Skeletal muscle satellite cell (primary cell): ENCODE measurements around the gene SLC45A2. TPM values are rescaled to one million over a fixed set of nuclear protein-coding genes. Genes with fewer than 3 reads are reported as not detected.
"Not testable (repeated sequence)": the region's sequence is repeated elsewhere in the genome, so short reads cannot be mapped to it uniquely, and the experiment has no call there.

Source experiments
- H3K27me3 ChIP-seq: 2 replicates; pipeline ENCODE4 v1.7.0; 2013; ENCODE audit warnings: low read length; ENCODE audit not compliant: control insufficient read depth, insufficient read depth
- H3K36me3 ChIP-seq: 2 replicates; pipeline ENCODE4 v1.7.0; 2013; ENCODE audit warnings: mild to moderate bottlenecking, control low read depth, low read length; ENCODE audit not compliant: insufficient read depth
- H3K4me1 ChIP-seq: 2 replicates; pipeline ENCODE4 v1.7.0; 2013; ENCODE audit warnings: low read length; ENCODE audit not compliant: control insufficient read depth, insufficient read depth
- H3K4me2 ChIP-seq: 2 replicates; pipeline ENCODE4 v1.7.0; 2013; ENCODE audit warnings: mild to moderate bottlenecking, low read length
- H3K4me3 ChIP-seq: 2 replicates; pipeline ENCODE4 v1.7.0; 2013; ENCODE audit warnings: low read length
- H3K9ac ChIP-seq: 2 replicates; pipeline ENCODE4 v1.7.0; 2013; ENCODE audit warnings: mild to moderate bottlenecking, low read depth, low read length, moderate library complexity
- H3K9me3 ChIP-seq: replicated peaks from 2 replicates; pipeline ENCODE4 v1.7.0; 2013; ENCODE audit warnings: mild to moderate bottlenecking, control low read depth, low read length
- total RNA-seq: library from RNA; depleted of rRNA; stranded (reverse); fragments of >200 nt; gene quantifications from 2 replicates; pipeline ENCODE4 v1.2.3, GENCODE V29; 2012; rRNA removed

The SLC45A2 gene
- total RNA-seq, result not detected in 2 replicates

DNA sequence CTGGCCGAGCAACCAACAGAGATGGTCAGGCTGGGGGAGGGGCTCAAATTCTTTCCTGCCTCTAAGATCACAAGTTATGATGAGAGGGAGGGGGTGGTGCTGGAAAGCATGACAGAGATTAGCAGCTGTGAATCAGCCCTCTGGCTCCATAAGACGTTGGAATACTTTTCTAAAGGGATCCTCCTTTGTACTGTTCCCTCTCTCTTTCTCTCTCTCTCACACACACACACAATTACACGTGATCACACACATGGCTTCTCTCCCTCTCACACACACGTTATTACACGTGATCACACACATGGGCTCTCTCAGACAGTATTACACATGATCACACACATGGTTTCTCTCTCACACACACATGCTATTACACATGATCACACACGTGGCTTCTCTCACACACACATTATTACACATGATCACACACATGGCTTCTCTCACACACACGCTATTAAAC is at the start of gene SLC45A2:
Gene SLC45A2 (minus strand): TSS at position 23 of the 454 bp plus-strand sequence. CDS start 110 bp downstream, outside the sequence.
- no peak within 1 kb of the TSS for H3K4me2 ChIP-seq
- H3K4me1 ChIP-seq, result peaks cover 3% of the 10 kb centered on the region
- H3K9me3 ChIP-seq, result no peaks in the 10 kb centered on the region
- no peaks in the 10 kb centered on the region for H3K27me3 ChIP-seq
- peaks cover 19% of the 10 kb centered on the region for H3K36me3 ChIP-seq
- no peak within 1 kb of the TSS for H3K4me3 ChIP-seq
- H3K9ac ChIP-seq, result no peak within 1 kb of the TSS

DNA sequence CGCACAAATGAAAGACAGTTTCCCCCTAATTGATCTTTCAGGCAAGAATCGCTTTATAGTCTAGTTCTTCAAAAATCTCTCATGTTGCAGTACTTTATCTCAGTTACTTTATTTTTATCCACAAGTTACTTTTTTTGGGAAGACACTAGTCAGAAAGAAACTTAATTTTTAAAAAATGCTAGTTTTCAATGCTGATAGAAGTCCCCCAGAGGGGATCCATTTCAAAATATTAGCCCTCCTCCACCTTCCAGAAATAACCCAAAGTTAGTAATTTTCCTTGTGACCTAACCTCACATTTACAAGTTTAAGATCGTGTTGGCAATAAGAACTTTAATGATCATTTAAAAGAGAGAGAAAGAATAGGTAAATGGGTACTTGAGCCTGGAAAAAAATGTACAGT is 47.5 kb upstream of the SLC45A2 start:
- no peak overlapping the region for H3K4me2 ChIP-seq
- no peaks in the 10 kb centered on the region for H3K9me3 ChIP-seq
- no peaks in the 10 kb centered on the region for H3K36me3 ChIP-seq
- no peaks in the 10 kb centered on the region for H3K27me3 ChIP-seq
- H3K4me1 ChIP-seq, result no peaks in the 10 kb centered on the region
- no peak overlapping the region for H3K9ac ChIP-seq
- no peak overlapping the region for H3K4me3 ChIP-seq

GRCh38 chr5:34031117-34031516 is 46.6 kb upstream of the SLC45A2 start:
- Histone ChIP-seq H3K36me3 (no peaks in the 10 kb centered on the region), H3K4me1 (no peaks in the 10 kb centered on the region), H3K27me3 (no peaks in the 10 kb centered on the region), H3K4me3 (no peak overlapping the region), H3K9me3 (no peaks in the 10 kb centered on the region), H3K4me2 (no peak overlapping the region), H3K9ac (no peak overlapping the region)

DNA sequence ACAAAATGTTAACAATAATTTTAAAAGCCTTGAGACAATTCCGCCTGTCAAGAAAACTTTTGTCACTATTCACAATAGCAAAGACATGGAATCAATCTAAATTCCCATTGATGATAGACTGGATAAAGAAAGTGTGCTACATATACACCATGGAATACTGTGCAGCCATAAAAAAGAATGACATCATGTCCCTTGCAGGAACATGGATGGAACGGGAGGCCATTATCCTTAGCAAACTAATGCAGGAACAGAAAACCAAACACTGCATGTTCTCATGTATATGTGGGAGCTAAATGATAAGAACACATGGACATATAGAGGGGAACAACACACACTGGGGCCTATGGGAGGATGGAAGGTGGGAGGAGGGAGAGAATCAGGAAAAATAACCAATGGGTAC is 46.1 kb upstream of the SLC45A2 start:
- H3K4me1 ChIP-seq, H3K36me3 ChIP-seq, H3K9me3 ChIP-seq, H3K9ac ChIP-seq, H3K4me3 ChIP-seq, H3K4me2 ChIP-seq, H3K27me3 ChIP-seq: not testable (repeated sequence)

- H3K27me3 ChIP-seq, result no peaks in the 10 kb centered on the region
- no peak overlapping the region for H3K9ac ChIP-seq
- H3K4me2 ChIP-seq, result no peak overlapping the region
- H3K4me1 ChIP-seq, result no peaks in the 10 kb centered on the region
- H3K9me3 ChIP-seq, result no peaks in the 10 kb centered on the region
- H3K36me3 ChIP-seq, result no peaks in the 10 kb centered on the region
- no peak overlapping the region for H3K4me3 ChIP-seq
Observed at GRCh38 chr5:34030048-34030447, 45.6 kb upstream of the SLC45A2 start.

- Histone ChIP-seq H3K9me3 (no peaks in the 10 kb centered on the region), H3K4me3 (no peak overlapping the region), H3K4me2 (no peak overlapping the region), H3K9ac (no peak overlapping the region), H3K4me1 (no peaks in the 10 kb centered on the region), H3K27me3 (no peaks in the 10 kb centered on the region), H3K36me3 (no peaks in the 10 kb centered on the region)
Observed at GRCh38 chr5:34028349-34028748, 43.9 kb upstream of the SLC45A2 start.

DNA sequence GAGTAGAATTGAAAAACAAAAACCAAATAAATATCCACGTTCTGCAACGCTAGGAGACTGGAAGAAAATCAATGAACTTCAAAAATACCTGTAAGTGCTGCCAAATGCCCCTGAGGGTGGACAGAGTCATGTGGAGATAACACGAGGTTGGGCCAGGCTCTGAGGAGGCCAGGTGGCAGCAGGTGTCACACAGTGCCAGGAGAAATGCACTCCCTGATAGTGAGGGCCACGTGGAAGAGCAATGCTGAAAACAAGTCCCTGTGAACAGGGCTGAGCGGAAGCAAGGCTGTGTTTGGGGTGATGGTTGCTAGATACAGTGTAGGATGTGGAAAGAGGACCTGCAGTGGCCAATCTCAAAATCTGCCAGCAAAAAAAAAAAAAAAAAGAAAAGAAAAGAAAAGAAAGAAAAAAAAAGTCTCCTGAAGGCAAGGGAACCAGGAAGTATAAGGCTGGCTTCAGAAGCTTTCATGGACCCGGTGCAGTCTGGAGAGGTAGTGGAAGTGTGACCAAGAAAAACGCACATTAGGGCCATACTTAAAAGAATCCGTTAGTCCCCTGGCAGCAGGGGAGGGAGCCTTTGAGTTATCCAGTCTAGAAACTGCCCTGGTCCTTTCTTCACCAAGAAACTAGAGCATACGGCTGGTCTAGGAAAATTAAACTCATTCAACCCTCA is 41.7 kb upstream of the SLC45A2 start:
- Histone ChIP-seq H3K9me3 (no peaks in the 10 kb centered on the region), H3K4me3 (no peak overlapping the region), H3K4me2 (no peak overlapping the region), H3K27me3 (no peaks in the 10 kb centered on the region), H3K4me1 (peaks cover 10% of the 10 kb centered on the region), H3K9ac (no peak overlapping the region), H3K36me3 (no peaks in the 10 kb centered on the region)

- no peaks in the 10 kb centered on the region for H3K27me3 ChIP-seq
- H3K4me1 ChIP-seq, result peaks cover 10% of the 10 kb centered on the region
- H3K9ac ChIP-seq, result no peak overlapping the region
- no peaks in the 10 kb centered on the region for H3K9me3 ChIP-seq
- no peak overlapping the region for H3K4me2 ChIP-seq
- H3K36me3 ChIP-seq, result no peaks in the 10 kb centered on the region
- no peak overlapping the region for H3K4me3 ChIP-seq
Observed at GRCh38 chr5:34022121-34022705, 37.7 kb upstream of the SLC45A2 start.

DNA sequence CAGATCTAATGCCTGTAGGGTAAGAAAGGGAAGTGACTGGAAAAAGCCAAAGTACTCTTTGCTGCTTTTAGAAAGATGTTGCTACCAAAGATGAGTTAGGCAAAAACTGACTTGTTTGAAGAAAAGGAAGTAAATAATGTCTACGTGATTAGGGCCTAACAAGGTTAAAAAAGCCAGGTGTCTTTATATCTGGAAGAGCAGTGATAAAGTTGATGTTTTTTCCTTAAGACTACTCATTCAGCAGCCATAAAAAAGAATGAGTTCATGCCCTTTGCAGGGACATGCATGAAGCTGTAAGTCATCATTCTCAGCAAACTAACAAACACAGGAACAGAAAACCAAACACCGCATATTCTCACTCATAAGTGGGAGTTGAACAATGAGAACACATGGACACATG is 36.8 kb upstream of the SLC45A2 start:
- Histone ChIP-seq H3K9me3 (no peaks in the 10 kb centered on the region), H3K4me2 (no peak overlapping the region), H3K36me3 (no peaks in the 10 kb centered on the region), H3K4me3 (no peak overlapping the region), H3K9ac (no peak overlapping the region), H3K27me3 (no peaks in the 10 kb centered on the region), H3K4me1 (peaks cover 10% of the 10 kb centered on the region)

GRCh38 chr5:34020726-34021125 is 36.2 kb upstream of the SLC45A2 start:
- Histone ChIP-seq H3K36me3 (no peaks in the 10 kb centered on the region), H3K4me2 (no peak overlapping the region), H3K9me3 (no peaks in the 10 kb centered on the region), H3K27me3 (no peaks in the 10 kb centered on the region), H3K4me1 (peaks cover 10% of the 10 kb centered on the region), H3K4me3 (no peak overlapping the region), H3K9ac (no peak overlapping the region)

GRCh38 chr5:34017254-34017653 is 32.8 kb upstream of the SLC45A2 start:
- no peaks in the 10 kb centered on the region for H3K27me3 ChIP-seq
- no peak overlapping the region for H3K4me2 ChIP-seq
- no peak overlapping the region for H3K9ac ChIP-seq
- no peaks in the 10 kb centered on the region for H3K36me3 ChIP-seq
- no peak overlapping the region for H3K4me3 ChIP-seq
- H3K4me1 ChIP-seq, result peaks cover 6% of the 10 kb centered on the region
- no peaks in the 10 kb centered on the region for H3K9me3 ChIP-seq

GRCh38 chr5:34016750-34017149 is 32.3 kb upstream of the SLC45A2 start:
- Histone ChIP-seq H3K36me3 (no peaks in the 10 kb centered on the region), H3K4me1 (peaks cover 1% of the 10 kb centered on the region), H3K27me3 (no peaks in the 10 kb centered on the region), H3K4me2 (no peak overlapping the region), H3K9ac (no peak overlapping the region), H3K9me3 (no peaks in the 10 kb centered on the region), H3K4me3 (no peak overlapping the region)
